GM21367 (cell line): ENCODE data around the gene UBE2QL1.

Experiments
- ATAC-seq: cut with Tn5 transposase; IDR thresholded peaks from one replicate; pipeline ENCODE4 v1.9.1; 2021; ENCODE audit not compliant: unreplicated experiment

UBE2QL1 gene

GRCh38 chr5:6522923-6523322 is 74.3 kb downstream of the UBE2QL1 start:
- no peak for ATAC-seq

GRCh38 chr5:6525422-6525821 is 76.8 kb downstream of the UBE2QL1 start:
- no peak for ATAC-seq

DNA sequence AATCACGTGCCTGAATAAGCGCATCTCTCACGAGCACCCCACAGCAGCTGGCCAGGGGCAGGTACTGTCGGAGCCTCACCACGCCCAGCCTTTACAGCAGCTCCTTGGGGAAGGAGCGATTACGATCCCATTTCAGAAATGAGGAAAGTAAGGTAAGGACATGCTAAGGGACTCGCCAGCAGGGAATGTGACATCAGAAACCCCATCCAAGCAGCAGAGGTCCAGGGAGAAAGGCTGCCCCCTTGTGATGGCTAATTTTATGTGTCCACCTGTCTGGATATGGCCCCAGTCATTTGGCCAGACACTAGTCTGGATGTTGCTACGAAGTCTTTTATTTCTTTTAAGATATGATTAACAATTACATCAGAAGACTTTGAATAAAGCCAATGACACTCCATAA is 77.3 kb downstream of the UBE2QL1 start:
- ATAC-seq = no peak

DNA sequence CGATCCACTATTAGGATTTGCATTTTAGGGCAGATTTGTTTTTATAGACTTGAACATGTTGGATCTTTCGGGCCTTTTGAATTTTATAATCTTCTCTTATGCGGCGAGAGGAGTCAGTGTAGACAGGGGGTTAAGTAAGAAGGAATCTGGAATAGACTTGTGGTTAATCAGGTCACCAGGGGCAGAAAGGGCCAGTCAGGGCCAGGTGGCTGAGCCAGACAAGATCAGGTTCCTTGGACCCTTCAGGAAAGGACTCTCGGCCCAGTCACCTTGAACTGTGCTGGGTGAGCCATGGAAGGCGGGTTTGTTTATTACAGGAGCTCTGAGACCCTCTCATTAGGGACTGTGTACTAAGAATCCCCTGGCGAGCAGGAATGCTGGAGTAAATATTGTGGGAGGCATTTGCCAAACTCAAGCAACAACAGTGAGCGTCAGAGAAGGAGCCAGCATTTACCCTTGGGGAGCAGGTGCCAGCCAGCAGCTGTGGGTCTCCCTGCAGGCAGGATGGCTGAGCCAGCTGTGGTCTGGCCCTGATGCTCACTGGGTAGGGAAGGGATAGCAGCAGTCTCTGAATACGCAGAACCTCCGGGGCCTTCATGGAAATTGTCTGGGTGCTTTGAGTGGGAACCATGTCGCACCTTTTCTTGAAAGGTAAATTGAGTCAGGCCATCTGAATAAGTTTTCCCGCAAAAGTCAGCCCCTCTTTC is 79.2 kb downstream of the UBE2QL1 start:
- no peak for ATAC-seq

- no peak for ATAC-seq
Measured at GRCh38 chr5:6535594-6535993, 86.9 kb downstream of the UBE2QL1 start.

- ATAC-seq = no peak
Measured at GRCh38 chr5:6539060-6539459, 90.4 kb downstream of the UBE2QL1 start.

GRCh38 chr5:6540111-6540827 is 91.6 kb downstream of the UBE2QL1 start:
- ATAC-seq = no peak

- no peak for ATAC-seq
Measured at GRCh38 chr5:6541256-6542013, 92.8 kb downstream of the UBE2QL1 start.

DNA sequence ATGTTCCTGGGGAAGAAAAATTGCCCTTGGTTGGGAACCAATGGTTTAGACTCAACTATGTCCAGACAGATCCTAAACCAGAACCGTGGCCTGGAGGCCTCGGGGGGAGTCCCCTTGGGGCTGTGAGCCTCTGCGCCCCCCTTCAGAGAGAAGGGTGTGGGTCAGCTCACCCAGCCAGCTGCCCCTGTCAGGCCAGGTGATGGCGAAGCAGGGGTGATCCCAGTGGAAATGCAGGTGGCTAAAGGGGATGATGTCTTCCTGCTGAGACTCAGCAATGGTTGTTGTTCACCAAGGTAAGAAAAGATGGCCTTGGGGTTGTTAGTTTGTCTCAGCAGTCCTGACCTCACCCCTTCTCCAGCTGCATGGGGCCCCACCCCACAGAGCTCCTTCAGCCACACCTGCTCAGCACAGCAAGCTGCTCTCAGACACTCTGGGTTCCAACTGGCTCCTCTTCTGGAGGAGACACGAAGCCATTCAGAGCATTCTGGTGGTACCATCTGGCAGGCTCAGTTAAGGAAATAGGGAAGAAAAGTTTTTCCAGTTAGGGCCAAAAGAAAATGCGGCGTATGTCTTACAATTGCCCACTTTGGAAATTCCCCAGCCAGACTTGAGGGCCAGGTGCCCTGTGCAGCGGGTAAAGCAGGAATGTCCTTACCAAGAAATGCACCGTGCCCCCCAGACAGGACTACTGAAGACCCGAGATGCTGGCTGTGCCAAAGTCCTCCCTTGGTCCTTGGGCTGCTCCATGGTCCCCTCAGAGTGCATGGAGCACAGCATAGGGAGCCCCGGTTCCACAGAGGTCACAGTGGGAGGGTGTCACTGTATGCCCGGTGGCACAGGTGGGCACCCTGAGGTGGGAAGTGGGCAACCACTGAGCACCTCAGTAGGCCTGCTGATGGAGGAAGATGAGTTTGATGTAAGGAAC is 94.0 kb downstream of the UBE2QL1 start:
- ATAC-seq = no peak

DNA sequence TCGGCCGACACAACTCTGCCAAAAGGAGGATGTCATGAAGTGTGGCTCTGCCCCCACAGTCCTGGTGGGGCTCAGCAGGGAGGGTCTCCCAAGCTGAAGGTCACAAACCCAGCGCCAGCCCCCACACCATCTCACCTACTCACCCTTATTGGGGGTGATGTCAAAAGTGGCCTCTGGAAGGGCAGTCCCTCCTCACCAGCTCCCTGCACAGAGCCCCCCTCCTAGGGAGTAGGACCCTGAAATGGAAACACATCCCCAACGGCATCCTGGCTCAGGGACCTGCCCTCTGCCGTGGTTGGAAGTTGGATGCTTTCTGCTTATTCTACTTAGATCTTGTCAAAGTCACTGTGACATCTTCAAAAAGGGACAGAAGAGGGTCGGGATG is 94.7 kb downstream of the UBE2QL1 start:
- ATAC-seq = no peak

GRCh38 chr5:6543830-6544560 is 95.3 kb downstream of the UBE2QL1 start:
- ATAC-seq = no peak
